ENCODE measurements around the gene TFR2.

The TFR2 gene

DNA sequence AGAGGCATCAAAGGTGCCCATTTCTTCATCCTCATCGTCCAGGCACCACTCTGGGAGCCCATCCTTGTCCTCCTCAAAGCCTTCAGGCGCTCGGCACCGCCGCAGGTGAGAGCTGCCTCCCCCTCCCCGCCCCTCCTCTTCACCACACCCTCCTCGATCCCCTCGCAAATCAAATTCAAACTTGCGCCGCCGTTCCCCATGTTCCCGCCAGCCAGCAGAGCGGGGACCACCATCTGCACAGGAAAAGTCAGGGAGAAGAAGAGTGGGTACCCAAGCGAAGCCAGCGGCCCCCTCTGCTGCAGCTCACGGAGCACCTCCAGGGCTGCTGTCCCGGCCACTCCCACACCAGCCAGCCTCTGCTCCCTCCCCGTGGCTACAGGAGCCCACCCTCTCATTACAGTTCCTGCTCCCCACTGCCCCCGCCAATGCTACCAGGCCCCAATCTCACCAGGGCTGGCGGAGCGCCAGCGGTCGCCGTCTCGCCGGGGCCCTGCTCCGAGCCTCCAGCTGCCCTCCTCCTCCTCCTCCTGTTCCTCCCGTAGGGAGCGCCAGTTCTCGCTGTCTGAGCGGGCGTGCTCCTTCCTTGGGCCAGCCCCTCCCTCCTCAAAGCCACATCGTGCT, 45.0 kb upstream of the TFR2 start:
- H3F3A ChIP-seq (ENCODE audit: insufficient read depth), result peaks cover 3% of the 10 kb centered on the region
- TF ChIP-seq EZH2phosphoT487 (conservative IDR thresholded peaks at IDR 0.05; ENCODE audit: low read length), result no peak
- TF ChIP-seq, protein P1, sequence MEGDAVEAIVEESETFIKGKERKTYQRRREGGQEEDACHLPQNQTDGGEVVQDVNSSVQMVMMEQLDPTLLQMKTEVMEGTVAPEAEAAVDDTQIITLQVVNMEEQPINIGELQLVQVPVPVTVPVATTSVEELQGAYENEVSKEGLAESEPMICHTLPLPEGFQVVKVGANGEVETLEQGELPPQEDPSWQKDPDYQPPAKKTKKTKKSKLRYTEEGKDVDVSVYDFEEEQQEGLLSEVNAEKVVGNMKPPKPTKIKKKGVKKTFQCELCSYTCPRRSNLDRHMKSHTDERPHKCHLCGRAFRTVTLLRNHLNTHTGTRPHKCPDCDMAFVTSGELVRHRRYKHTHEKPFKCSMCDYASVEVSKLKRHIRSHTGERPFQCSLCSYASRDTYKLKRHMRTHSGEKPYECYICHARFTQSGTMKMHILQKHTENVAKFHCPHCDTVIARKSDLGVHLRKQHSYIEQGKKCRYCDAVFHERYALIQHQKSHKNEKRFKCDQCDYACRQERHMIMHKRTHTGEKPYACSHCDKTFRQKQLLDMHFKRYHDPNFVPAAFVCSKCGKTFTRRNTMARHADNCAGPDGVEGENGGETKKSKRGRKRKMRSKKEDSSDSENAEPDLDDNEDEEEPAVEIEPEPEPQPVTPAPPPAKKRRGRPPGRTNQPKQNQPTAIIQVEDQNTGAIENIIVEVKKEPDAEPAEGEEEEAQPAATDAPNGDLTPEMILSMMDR (IDR thresholded peaks at IDR 0.05; ENCODE audit: insufficient read depth, low read length, poor library complexity, severe bottlenecking), result no peak
- no peak overlapping the region for H2AFZ ChIP-seq (ENCODE audit: low read depth, low read length, severe bottlenecking)
- H3K27me3 ChIP-seq (ENCODE audit: low read length), result no peaks in the 10 kb centered on the region
- H3K9ac ChIP-seq (ENCODE audit: low read length), result no peak overlapping the region
- no peaks in the 10 kb centered on the region for H3K9me2 ChIP-seq (replicated peaks; ENCODE audit: insufficient read depth, low read length)
- no peak overlapping the region for H3K4me2 ChIP-seq (ENCODE audit: low read depth, low read length, poor library complexity, severe bottlenecking)
- H3K27ac ChIP-seq (ENCODE audit: low read depth, low read length), result no peak overlapping the region
- H4K20me1 ChIP-seq (ENCODE audit: low read depth, low read length), result peaks cover 4% of the 10 kb centered on the region; the same call in 1 of the 2 replicates
- peaks cover 28% of the 10 kb centered on the region for H3K79me2 ChIP-seq (ENCODE audit: insufficient read depth, low read length)
- no peaks in the 10 kb centered on the region for H3K9me3 ChIP-seq (ENCODE audit: insufficient read depth, low read length)
- H3K36me3 ChIP-seq (ENCODE audit: low read length), result no peaks in the 10 kb centered on the region
- no peak overlapping the region for H3K4me3 ChIP-seq (ENCODE audit: insufficient read depth, low read length, poor library complexity, severe bottlenecking)

DNA sequence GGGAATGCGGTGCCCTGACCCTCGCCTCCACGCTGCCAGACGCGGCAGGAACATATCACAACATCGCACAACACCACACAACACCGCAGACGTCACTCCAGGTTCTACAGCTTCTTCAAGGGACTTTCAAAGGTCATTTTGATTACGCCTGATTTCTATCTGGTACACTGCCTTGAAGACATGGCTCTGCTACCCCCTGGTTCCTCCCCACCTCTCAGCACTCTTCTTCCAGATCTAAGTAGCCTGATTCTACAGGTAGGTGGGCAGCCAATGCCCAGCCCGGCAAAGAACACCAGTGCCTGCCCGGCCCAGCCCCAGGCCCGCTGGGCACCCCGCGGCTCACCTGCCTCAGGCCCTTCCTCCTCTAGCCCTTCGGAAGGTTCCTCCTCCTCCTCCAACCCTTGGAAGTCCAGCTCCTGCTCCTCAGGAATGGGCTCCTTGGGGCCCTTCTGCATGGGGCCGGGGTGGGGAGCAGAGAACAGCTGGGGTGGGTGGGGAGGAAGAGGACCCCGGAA, 44.3 kb upstream of the TFR2 start:
- H3K4me3 ChIP-seq (ENCODE audit: insufficient read depth, low read length, poor library complexity, severe bottlenecking), result no peak overlapping the region
- H3K4me2 ChIP-seq (ENCODE audit: low read depth, low read length, poor library complexity, severe bottlenecking), result no peak overlapping the region
- peaks cover 22% of the 10 kb centered on the region for H3K79me2 ChIP-seq (ENCODE audit: insufficient read depth, low read length)
- H3K36me3 ChIP-seq (ENCODE audit: low read length), result no peaks in the 10 kb centered on the region
- no peak overlapping the region for H2AFZ ChIP-seq (ENCODE audit: low read depth, low read length, severe bottlenecking)
- no peaks in the 10 kb centered on the region for H3K9me3 ChIP-seq (ENCODE audit: insufficient read depth, low read length)
- no peak overlapping the region for H3K9ac ChIP-seq (ENCODE audit: low read length)
- no peaks in the 10 kb centered on the region for H3K27me3 ChIP-seq (ENCODE audit: low read length)
- peaks cover 9% of the 10 kb centered on the region for H3F3A ChIP-seq (ENCODE audit: insufficient read depth)
- H3K9me2 ChIP-seq (replicated peaks; ENCODE audit: insufficient read depth, low read length), result no peaks in the 10 kb centered on the region
- TF ChIP-seq, protein P1 (IDR thresholded peaks at IDR 0.05; ENCODE audit: insufficient read depth, low read length, poor library complexity, severe bottlenecking), result no peak
- TF ChIP-seq EZH2phosphoT487 (conservative IDR thresholded peaks at IDR 0.05; ENCODE audit: low read length), result no peak
- peaks cover 4% of the 10 kb centered on the region; the same call in 1 of the 2 replicates for H4K20me1 ChIP-seq (ENCODE audit: low read depth, low read length)
- H3K27ac ChIP-seq (ENCODE audit: low read depth, low read length), result no peak overlapping the region

DNA sequence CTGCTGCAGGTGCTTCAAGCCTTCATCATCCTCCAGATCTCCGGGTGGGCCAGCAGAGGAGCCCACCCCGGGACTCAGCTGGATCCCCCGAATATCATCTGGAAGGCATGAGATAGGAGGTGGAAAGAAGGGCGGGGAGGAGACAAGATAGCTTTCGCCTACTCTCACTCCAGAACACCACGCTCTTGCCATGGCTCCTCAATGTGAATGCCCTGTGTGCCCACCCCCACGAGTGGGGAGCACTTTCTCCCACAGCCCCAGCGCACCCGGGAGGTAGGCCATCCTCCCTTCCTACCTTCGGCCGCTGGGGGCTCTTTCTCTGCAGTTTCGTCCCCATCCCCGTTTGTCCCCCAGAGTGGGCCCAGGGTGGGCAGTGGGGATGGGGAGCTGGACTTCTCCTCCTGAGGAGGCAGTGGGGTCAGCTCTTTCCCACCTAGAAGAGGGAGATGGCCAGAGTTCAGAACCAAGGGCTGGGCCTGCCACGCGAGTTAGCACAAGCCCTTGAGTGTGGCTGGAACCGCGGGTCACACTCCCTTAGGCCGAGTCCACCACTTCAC, 43.8 kb upstream of the TFR2 start:
- H3K9me2 ChIP-seq (replicated peaks; ENCODE audit: insufficient read depth, low read length), result no peaks in the 10 kb centered on the region
- H3K9ac ChIP-seq (ENCODE audit: low read length), result no peak overlapping the region
- H2AFZ ChIP-seq (ENCODE audit: low read depth, low read length, severe bottlenecking), result no peak overlapping the region
- H3K9me3 ChIP-seq (ENCODE audit: insufficient read depth, low read length), result no peaks in the 10 kb centered on the region
- peaks cover 3% of the 10 kb centered on the region; the same call in 1 of the 2 replicates for H4K20me1 ChIP-seq (ENCODE audit: low read depth, low read length)
- H3K79me2 ChIP-seq (ENCODE audit: insufficient read depth, low read length), result peaks cover 19% of the 10 kb centered on the region
- H3K36me3 ChIP-seq (ENCODE audit: low read length), result no peaks in the 10 kb centered on the region
- H3K4me3 ChIP-seq (ENCODE audit: insufficient read depth, low read length, poor library complexity, severe bottlenecking), result no peak overlapping the region
- no peak for TF ChIP-seq EZH2phosphoT487 (conservative IDR thresholded peaks at IDR 0.05; ENCODE audit: low read length)
- TF ChIP-seq, protein P1 (IDR thresholded peaks at IDR 0.05; ENCODE audit: insufficient read depth, low read length, poor library complexity, severe bottlenecking), result no peak
- no peak overlapping the region for H3K4me2 ChIP-seq (ENCODE audit: low read depth, low read length, poor library complexity, severe bottlenecking)
- peaks cover 15% of the 10 kb centered on the region for H3F3A ChIP-seq (ENCODE audit: insufficient read depth)
- no peaks in the 10 kb centered on the region for H3K27me3 ChIP-seq (ENCODE audit: low read length)
- H3K27ac ChIP-seq (ENCODE audit: low read depth, low read length), result no peak overlapping the region

Data from SU-DHL-6 (cell line).